Ascending aorta (tissue), 2 donors: Measurements from ENCODE around the gene SSC4D. TPM values are rescaled to one million over a fixed set of nuclear protein-coding genes. Genes with fewer than 3 reads are reported as not detected.
A peak's percentile ranks its signal among the peaks of the same experiment; 100 is the strongest.

Experiments
- DNase-seq, 2 donors: peaks; one replicate each; pipeline ENCODE4 v3.0.0-alpha.2; 2019; ENCODE audit warnings: low spot score in 2 of 2
- H3K27ac ChIP-seq, 2 donors: fragments of 200-600 bp; sonication (generic); one replicate each; pipeline ENCODE4 v1.5.1; 2016 to 2017; ENCODE audit warnings: mild to moderate bottlenecking in 1 of 2
- H3K27me3 ChIP-seq: fragments of 200-600 bp; sonication (generic); one replicate; pipeline ENCODE4 v1.5.1; 2017
- H3K36me3 ChIP-seq, 2 donors: fragments of 200-600 bp; sonication (generic); one replicate each; pipeline ENCODE4 v1.5.1; 2016
- H3K4me1 ChIP-seq, 2 donors: fragments of 200-600 bp; sonication (generic); one replicate each; pipeline ENCODE4 v1.5.1; 2016 to 2017; ENCODE audit warnings: mild to moderate bottlenecking in 1 of 2
- H3K4me3 ChIP-seq, 2 donors: fragments of 200-600 bp; sonication (generic); one replicate each; pipeline ENCODE4 v1.5.1; 2016 to 2017; ENCODE audit warnings: mild to moderate bottlenecking in 1 of 2
- H3K9me3 ChIP-seq, 2 donors: fragments of 200-600 bp; sonication (generic); one replicate each; pipeline ENCODE4 v1.5.1; 2016
- CTCF ChIP-seq, 3 experiments: fragments of 200-600 bp in 2 of 3; fragments of 450-650 bp in 1 of 3; sonication (generic) in 2 of 3; IDR thresholded peaks; one replicate each; pipeline ENCODE4 v1.5.1; 2016 to 2019; ENCODE audit warnings: antibody characterized with exemption in 3 of 3, mild to moderate bottlenecking in 1 of 3, moderate library complexity in 1 of 3
- intact Hi-C: fragments of 100-400 bp; cut with DNase I; formaldehyde crosslinking; loops from one replicate; pipeline ENCODE4 v1.15.1; 2023
- total RNA-seq: library from RNA; depleted of rRNA; stranded (reverse); fragments of >200 nt; gene quantifications from one replicate; pipeline ENCODE4 v1.1.0, GENCODE V29; 2016

Gene SSC4D
- total RNA-seq, 1 donor from 2014 or later: not detected

- Histone ChIP-seq H3K27ac (peak overlapping the region; percentile 94 to 95), H3K9me3 (no peaks in the 10 kb centered on the region), H3K27me3 (no peaks in the 10 kb centered on the region), H3K36me3 (no peaks in the 10 kb centered on the region), H3K4me1 (peaks cover 3 to 28% of the 10 kb centered on the region in 2 donors), H3K4me3 (no peak overlapping the region)
- no peak for DNase-seq
- intact Hi-C loops: no loop called here
- no peak for TF ChIP-seq CTCF (IDR thresholded peaks at IDR 0.05)
Observed at GRCh38 chr7:76377186-76377918, 32.1 kb downstream of the SSC4D start.

GRCh38 chr7:76375251-76375650 is 34.2 kb downstream of the SSC4D start:
- no peak overlapping the region for H3K27ac ChIP-seq
- no peaks in the 10 kb centered on the region for H3K27me3 ChIP-seq
- H3K36me3 ChIP-seq: no peaks in the 10 kb centered on the region
- no peaks in the 10 kb centered on the region for H3K9me3 ChIP-seq
- H3K4me3 ChIP-seq: no peak overlapping the region
- no peak for DNase-seq
- no peak for TF ChIP-seq CTCF (IDR thresholded peaks at IDR 0.05)
- intact Hi-C loops: no loop called here
- peaks cover 3 to 17% of the 10 kb centered on the region in 2 donors for H3K4me1 ChIP-seq

GRCh38 chr7:76372984-76373833 is 36.3 kb downstream of the SSC4D start:
- Histone ChIP-seq H3K27ac (no peak overlapping the region), H3K27me3 (no peaks in the 10 kb centered on the region), H3K4me3 (no peak overlapping the region), H3K4me1 (peaks cover 0 to 2% of the 10 kb centered on the region in 2 donors), H3K36me3 (no peaks in the 10 kb centered on the region), H3K9me3 (no peaks in the 10 kb centered on the region)
- intact Hi-C loops: no loop called here
- no peak for TF ChIP-seq CTCF (IDR thresholded peaks at IDR 0.05)
- DNase-seq: peak in 1 of 2 donors; percentile 70

- H3K36me3 ChIP-seq: no peaks in the 10 kb centered on the region
- no peaks in the 10 kb centered on the region for H3K9me3 ChIP-seq
- no peak overlapping the region for H3K4me3 ChIP-seq
- no peaks in the 10 kb centered on the region for H3K27me3 ChIP-seq
- no peak for TF ChIP-seq CTCF (IDR thresholded peaks at IDR 0.05)
- no peak for DNase-seq
- H3K27ac ChIP-seq: no peak overlapping the region
- H3K4me1 ChIP-seq: peaks cover 0 to 2% of the 10 kb centered on the region in 2 donors
- intact Hi-C loops: no loop called here
Observed at GRCh38 chr7:76371396-76371795, 38.1 kb downstream of the SSC4D start.

GRCh38 chr7:76369018-76369417 is 40.5 kb downstream of the SSC4D start:
- Histone ChIP-seq H3K4me1 (peaks cover 2 to 19% of the 10 kb centered on the region in 2 donors), H3K9me3 (no peaks in the 10 kb centered on the region), H3K36me3 (no peaks in the 10 kb centered on the region), H3K4me3 (no peak overlapping the region), H3K27ac (no peak overlapping the region), H3K27me3 (no peaks in the 10 kb centered on the region)
- no peak for TF ChIP-seq CTCF (IDR thresholded peaks at IDR 0.05)
- no peak for DNase-seq
- intact Hi-C loops: no loop called here
